AG04449 (cell line): ENCODE data around the gene NTF4.
A peak's percentile ranks its signal among the peaks of the same experiment; 100 is the strongest.

ENCODE experiments used
- CTCF ChIA-PET: fragments of 350-600 bp; formaldehyde crosslinking; extraction: SDS; loops from one replicate; lab custom pipeline; 2021; ENCODE audit warnings: antibody characterized with exemption; lab: Yijun Ruan, JAX
- POLR2A ChIA-PET: fragments of 400-600, 350-600 bp; formaldehyde crosslinking; extraction: SDS; loops from one replicate; lab custom pipeline; 2020; ENCODE audit warnings: antibody characterized with exemption, inconsistent platforms; lab: Yijun Ruan, JAX
- DNase-seq: peaks from one replicate; pipeline ENCODE4 v3.0.0-alpha.2; 2010; ENCODE audit warnings: low read depth, low spot score
- H3K4me3 ChIP-seq: 2 replicates; pipeline ENCODE4 v1.5.1; 2011; ENCODE audit warnings: low read depth, mild to moderate bottlenecking, control low read depth, low read length
- CTCF ChIP-seq: IDR thresholded peaks from one replicate; pipeline ENCODE4 v1.5.1; 2011; ENCODE audit warnings: mild to moderate bottlenecking, moderate library complexity, low read length, control low read depth, inconsistent platforms; ENCODE audit not compliant: insufficient read depth; ENCODE audit errors: missing control alignments

NTF4 gene

GRCh38 chr19:49102303-49102702 is 37.7 kb upstream of the NTF4 start:
- POLR2A ChIA-PET = no interaction called here
- no peak overlapping the region for H3K4me3 ChIP-seq
- CTCF ChIA-PET = interaction anchor here (1.1 to 5.1 kb wide), 5 partner anchors 7 to 106 kb away, joined by 3 to 66 read pairs (median 6); no protein-coding TSS in a partner anchor
- DNase-seq = no peak
- TF ChIP-seq CTCF = no peak

- DNase-seq = no peak
- no peak for TF ChIP-seq CTCF
- ChIA-PET CTCF (interaction anchor here (0.9 to 7.0 kb wide), 4 partner anchors 9 to 107 kb away, joined by 3 to 62 read pairs (median 32); partner anchors contain the start of gene LIN7B), POLR2A (no interaction called here)
- H3K4me3 ChIP-seq = no peak overlapping the region
Observed at GRCh38 chr19:49101160-49101559, 36.5 kb upstream of the NTF4 start.

GRCh38 chr19:49098795-49099194 is 34.2 kb upstream of the NTF4 start:
- POLR2A ChIA-PET = no interaction called here
- TF ChIP-seq CTCF = no peak
- CTCF ChIA-PET = interaction anchor here (0.5 to 7.4 kb wide), 20 partner anchors 6 to 129 kb away, joined by 3 to 95 read pairs (median 16); partner anchors contain the start of gene LIN7B
- H3K4me3 ChIP-seq = no peak overlapping the region
- no peak for DNase-seq

GRCh38 chr19:49097453-49098288 is 33.1 kb upstream of the NTF4 start:
- DNase-seq = peak; percentile 17
- TF ChIP-seq CTCF = peak; percentile 95
- ChIA-PET CTCF (interaction anchor here (0.6 to 7.4 kb wide), 45 partner anchors 7 to 319 kb away, joined by 3 to 95 read pairs (median 6); partner anchors contain the start of genes GYS1, LIN7B and RUVBL2), POLR2A (interaction anchor here (1.1 kb wide), 1 partner anchor 9 kb away, joined by 7 read pairs; no protein-coding TSS in a partner anchor)
- H3K4me3 ChIP-seq = no peak overlapping the region

DNA sequence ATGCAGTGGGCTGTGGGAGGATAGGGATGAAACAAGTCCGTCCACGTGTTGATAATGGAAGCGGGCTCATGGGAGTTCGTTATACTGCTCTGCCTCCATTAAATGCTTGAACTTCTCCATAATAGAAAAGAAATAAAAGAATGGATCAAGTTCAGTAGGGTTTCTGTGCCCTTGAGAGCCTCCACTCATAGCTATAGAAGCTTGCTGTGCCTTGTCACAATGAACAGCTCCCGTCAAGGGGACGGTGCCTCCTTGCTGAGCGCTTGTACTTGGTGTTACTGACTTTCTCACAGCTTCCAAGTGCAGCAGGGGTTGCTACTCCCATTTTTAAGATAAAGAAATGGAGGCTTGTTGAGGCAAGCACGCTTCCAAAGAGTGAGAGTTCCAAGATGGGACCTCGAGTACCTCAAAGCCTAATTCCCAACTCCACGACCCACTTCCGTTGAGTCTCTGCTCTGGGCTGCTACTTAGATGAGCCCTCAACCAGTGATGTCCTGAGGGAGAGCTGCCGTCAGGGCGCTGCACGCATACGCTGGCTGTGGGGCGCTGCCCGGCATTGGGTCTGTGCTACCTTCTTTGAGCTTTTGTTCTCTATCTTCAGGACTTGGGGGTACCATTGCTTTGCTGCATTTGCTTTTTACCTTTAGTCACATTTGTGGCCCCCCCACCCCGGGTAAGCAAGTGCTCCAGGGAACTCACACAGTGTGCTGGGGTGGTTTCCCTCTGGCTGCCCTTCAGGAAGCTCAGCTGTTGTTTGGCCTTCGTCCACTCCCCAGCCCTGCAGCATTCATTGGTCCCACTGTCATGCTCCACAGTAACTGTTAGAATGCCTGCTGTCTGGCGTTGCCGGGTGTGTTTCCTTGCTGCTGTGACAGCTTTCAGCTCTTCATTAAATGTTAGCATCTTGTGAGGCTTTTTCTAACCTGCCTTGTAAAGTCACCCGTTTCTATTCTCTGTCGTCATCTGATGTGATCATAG is 30.2 kb upstream of the NTF4 start:
- no peak for TF ChIP-seq CTCF
- POLR2A ChIA-PET = no interaction called here
- CTCF ChIA-PET = interaction anchor here (0.7 to 7.4 kb wide), 13 partner anchors 7 to 132 kb away, joined by 3 to 76 read pairs (median 5); partner anchors contain the start of gene LIN7B
- H3K4me3 ChIP-seq = no peak overlapping the region
- DNase-seq = no peak
